ENCODE data around the gene SDR42E2.

SDR42E2 gene

GRCh38 chr16:22235839-22236745, 73.8 kb downstream of the SDR42E2 start:
- peaks cover 9% of the 10 kb centered on the region for H3K36me3 ChIP-seq (ENCODE audit: control insufficient read depth, insufficient read depth, low read length)

GRCh38 chr16:22239131-22239805, 77.0 kb downstream of the SDR42E2 start:
- TF ChIP-seq CTCF (IDR thresholded peaks at IDR 0.05; ENCODE audit: insufficient read depth, low read length, poor library complexity, severe bottlenecking), result no peak
- H3K27me3 ChIP-seq (replicated peaks; ENCODE audit: control insufficient read depth, insufficient read depth, low read length), result no peaks in the 10 kb centered on the region
- no peak overlapping the region for H3K4me3 ChIP-seq (replicated peaks; ENCODE audit: low read depth, low read length)
- peaks cover 6% of the 10 kb centered on the region for H3K36me3 ChIP-seq (ENCODE audit: control insufficient read depth, insufficient read depth, low read length)
- DNase-seq (ENCODE audit: extremely low read depth, insufficient read length), result no peak

More at GRCh38 chr16:22235839-22236745, 73.8 kb downstream of the SDR42E2 start:
- DNase-seq (ENCODE audit: extremely low read depth, insufficient read length), result no peak
- no peaks in the 10 kb centered on the region for H3K27me3 ChIP-seq (replicated peaks; ENCODE audit: control insufficient read depth, insufficient read depth, low read length)
- no peak for TF ChIP-seq CTCF (IDR thresholded peaks at IDR 0.05; ENCODE audit: insufficient read depth, low read length, poor library complexity, severe bottlenecking)
- no peak overlapping the region for H3K4me3 ChIP-seq (replicated peaks; ENCODE audit: low read depth, low read length)

- DNase-seq (ENCODE audit: extremely low read depth, insufficient read length), result no peak
- TF ChIP-seq CTCF (IDR thresholded peaks at IDR 0.05; ENCODE audit: insufficient read depth, low read length, poor library complexity, severe bottlenecking), result no peak
- no peaks in the 10 kb centered on the region for H3K27me3 ChIP-seq (replicated peaks; ENCODE audit: control insufficient read depth, insufficient read depth, low read length)
- H3K4me3 ChIP-seq (replicated peaks; ENCODE audit: low read depth, low read length), result no peak overlapping the region
- peaks cover 10% of the 10 kb centered on the region for H3K36me3 ChIP-seq (ENCODE audit: control insufficient read depth, insufficient read depth, low read length)
These were observed 77.9 kb downstream of the SDR42E2 start for GRCh38 chr16:22240023-22240710.

Data from GM06990 (cell line).